T-helper 2 cell (primary cell): Measurements from ENCODE around the gene PI16.
A peak's percentile ranks its signal among the peaks of the same experiment; 100 is the strongest.
"Not testable (repeated sequence)": the region's sequence is repeated elsewhere in the genome, so short reads cannot be mapped to it uniquely, and the experiment has no call there.

Experiments used
- DNase-seq, 5 experiments: peaks; one replicate each; pipeline versions ENCODE4 v3.0.0 to v3.0.0-alpha.2; 2012 to 2022

Gene PI16

GRCh38 chr6:36929152-36929551 is 25.4 kb upstream of the PI16 start:
- no peak for DNase-seq

GRCh38 chr6:36929607-36930006 is 24.9 kb upstream of the PI16 start:
- DNase-seq = no peak

- DNase-seq = no peak
These were observed 24.1 kb upstream of the PI16 start for GRCh38 chr6:36930483-36930882.

GRCh38 chr6:36933102-36933501 is 21.4 kb upstream of the PI16 start:
- DNase-seq = no peak

GRCh38 chr6:36933519-36933918 is 21.0 kb upstream of the PI16 start:
- DNase-seq = no peak

- no peak for DNase-seq
These were observed 19.6 kb upstream of the PI16 start for GRCh38 chr6:36934901-36935300.

- DNase-seq = no peak
These were observed 17.7 kb upstream of the PI16 start for GRCh38 chr6:36936824-36937223.

GRCh38 chr6:36937896-36938295 is 16.6 kb upstream of the PI16 start:
- no peak for DNase-seq

- DNase-seq = no peak
These were observed 16.0 kb upstream of the PI16 start for GRCh38 chr6:36938536-36938935.

- not testable (repeated sequence) for DNase-seq
These were observed 15.5 kb upstream of the PI16 start for GRCh38 chr6:36939005-36939404.

GRCh38 chr6:36940027-36940426 is 14.5 kb upstream of the PI16 start:
- DNase-seq = no peak

GRCh38 chr6:36941561-36941960 is 13.0 kb upstream of the PI16 start:
- not testable (repeated sequence) for DNase-seq

- not testable (repeated sequence) for DNase-seq
These were observed 12.2 kb upstream of the PI16 start for GRCh38 chr6:36942329-36942728.

- no peak for DNase-seq
These were observed 9.9 kb upstream of the PI16 start for GRCh38 chr6:36944650-36945049.

GRCh38 chr6:36945301-36945700 is 9.2 kb upstream of the PI16 start:
- DNase-seq = no peak

GRCh38 chr6:36946526-36946925 is 8.0 kb upstream of the PI16 start:
- DNase-seq = no peak

GRCh38 chr6:36947570-36948351 is 6.8 kb upstream of the PI16 start:
- peak in 3 of 5 experiments; percentile 21 to 89 (median 29) for DNase-seq

- DNase-seq = not testable (repeated sequence)
These were observed 5.5 kb upstream of the PI16 start for GRCh38 chr6:36949076-36949475.

- no peak for DNase-seq
These were observed 4.9 kb upstream of the PI16 start for GRCh38 chr6:36949636-36950035.

- no peak for DNase-seq
These were observed 642 bp upstream of the PI16 start for GRCh38 chr6:36953931-36954261.

- no peak for DNase-seq
These were observed 598 bp downstream of the PI16 start for GRCh38 chr6:36955136-36955535.

- peak in 1 of 5 experiments; percentile 46 for DNase-seq
These were observed 1.3 kb downstream of the PI16 start for GRCh38 chr6:36955671-36956445.

GRCh38 chr6:36956446-36956820 is 1.9 kb downstream of the PI16 start:
- no peak for DNase-seq

GRCh38 chr6:36957773-36958271 is 3.3 kb downstream of the PI16 start:
- DNase-seq = no peak
